Airway epithelial cell (primary cell): ENCODE measurements around the gene SMIM33. TPM values are rescaled to one million over a fixed set of nuclear protein-coding genes. Genes with fewer than 3 reads are reported as not detected.

Experiments
- total RNA-seq: library from RNA; depleted of rRNA; stranded (reverse); fragments of >200 nt; gene quantifications from 2 replicates; pipeline ENCODE4 v1.2.3, GENCODE V29; 2015

SMIM33 gene
- total RNA-seq: not detected in 2 replicates

GRCh38 chr5:139470821-139471300 is at the start of gene SMIM33:
Gene SMIM33, plus strand, starts transcription at chr5:139471004. Its CDS starts 118 bp downstream, at chr5:139471122.

GRCh38 chr5:139439013-139439903 is 31.5 kb upstream of the SMIM33 start, which contains the start of gene DNAJC18:
Gene DNAJC18, minus strand, starts transcription at chr5:139439525. Its CDS starts 80 bp downstream, at chr5:139439445.

GRCh38 chr5:139462586-139463276 is 8.1 kb upstream of the SMIM33 start, which contains the start of gene ECSCR:
Gene ECSCR, minus strand, starts transcription at chr5:139462743. Its CDS starts 73 bp downstream, at chr5:139462670.

GRCh38 chr5:139482050-139482889 is 11.5 kb downstream of the SMIM33 start, which contains the start of gene STING1:
Gene STING1, minus strand, starts transcription at chr5:139482758. Its CDS starts 1,054 bp downstream, at chr5:139481704.

Other genes with a start within 250 kb of the SMIM33 start
- gene MATR3, start 177.3 kb upstream of the SMIM33 start, total RNA-seq: 145 and 151 TPM in 2 replicates
- 44.5 and 51.5 TPM in 2 replicates for gene PAIP2, start 129.2 kb upstream of the SMIM33 start, total RNA-seq
- gene SLC23A1, start 87.7 kb upstream of the SMIM33 start, total RNA-seq: not detected in 2 replicates
- not detected in 2 replicates for gene MZB1, start 81.1 kb upstream of the SMIM33 start, total RNA-seq
- gene PROB1, start 75.9 kb upstream of the SMIM33 start, total RNA-seq: 0.79 and 1.6 TPM in 2 replicates
- gene SPATA24, start 66.9 kb upstream of the SMIM33 start, total RNA-seq: 5.3 and 5.4 TPM in 2 replicates
- 10.6 and 11.3 TPM in 2 replicates for gene DNAJC18, start 31.5 kb upstream of the SMIM33 start, total RNA-seq
- gene ECSCR, start 8.3 kb upstream of the SMIM33 start, total RNA-seq: not detected in 2 replicates
- gene STING1, start 11.8 kb downstream of the SMIM33 start, total RNA-seq: 45.3 and 48.2 TPM in 2 replicates
- gene UBE2D2, start 90.3 kb downstream of the SMIM33 start, total RNA-seq: 132 and 154 TPM in 2 replicates
- 18.6 and 28.6 TPM in 2 replicates for gene CXXC5, start 177.3 kb downstream of the SMIM33 start, total RNA-seq